ENCODE measurements around the gene KBTBD12.

The KBTBD12 gene

GRCh38 chr3:127998596-127998995 lies 83.6 kb downstream of the KBTBD12 start:
- Histone ChIP-seq H3K4me2 (no peak overlapping the region), H3K4me1 (ENCODE audit: low read depth, poor library complexity, severe bottlenecking) (no peaks in the 10 kb centered on the region), H3K36me3 (ENCODE audit: insufficient read depth) (no peaks in the 10 kb centered on the region), H3K4me3 (IDR thresholded peaks at IDR 0.05; ENCODE audit: insufficient read depth, low read depth, low read length) (no peak overlapping the region), H3K27me3 (ENCODE audit: insufficient read depth, low read depth) (no peaks in the 10 kb centered on the region), H3K79me2 (ENCODE audit: insufficient read depth, low read depth) (no peaks in the 10 kb centered on the region), H4K20me1 (ENCODE audit: insufficient read depth) (no peaks in the 10 kb centered on the region), H3K27ac (no peak overlapping the region), H2AFZ (ENCODE audit: low read depth) (no peak overlapping the region), H3K9ac (no peak overlapping the region)
- no peak for TF ChIP-seq CTCF (conservative IDR thresholded peaks at IDR 0.05; ENCODE audit: low read depth, low read length)

- Histone ChIP-seq H3K4me3 (IDR thresholded peaks at IDR 0.05; ENCODE audit: insufficient read depth, low read depth, low read length) (no peak overlapping the region), H3K79me2 (ENCODE audit: insufficient read depth, low read depth) (no peaks in the 10 kb centered on the region), H2AFZ (ENCODE audit: low read depth) (no peak overlapping the region)
Measured at GRCh38 chr3:127999509-128000106, 84.6 kb downstream of the KBTBD12 start.

GRCh38 chr3:128001576-128001975 lies 86.5 kb downstream of the KBTBD12 start:
- Histone ChIP-seq H4K20me1 (ENCODE audit: insufficient read depth) (no peaks in the 10 kb centered on the region), H3K27me3 (ENCODE audit: insufficient read depth, low read depth) (no peaks in the 10 kb centered on the region), H2AFZ (ENCODE audit: low read depth) (no peak overlapping the region), H3K4me1 (ENCODE audit: low read depth, poor library complexity, severe bottlenecking) (no peaks in the 10 kb centered on the region), H3K79me2 (ENCODE audit: insufficient read depth, low read depth) (no peaks in the 10 kb centered on the region), H3K36me3 (ENCODE audit: insufficient read depth) (no peaks in the 10 kb centered on the region), H3K4me2 (no peak overlapping the region), H3K4me3 (IDR thresholded peaks at IDR 0.05; ENCODE audit: insufficient read depth, low read depth, low read length) (no peak overlapping the region), H3K9ac (no peak overlapping the region), H3K27ac (no peak overlapping the region)
- no peak for TF ChIP-seq CTCF (conservative IDR thresholded peaks at IDR 0.05; ENCODE audit: low read depth, low read length)

More at GRCh38 chr3:127999509-128000106, 84.6 kb downstream of the KBTBD12 start:
- Histone ChIP-seq H3K4me2 (no peak overlapping the region), H3K36me3 (ENCODE audit: insufficient read depth) (no peaks in the 10 kb centered on the region), H3K4me1 (ENCODE audit: low read depth, poor library complexity, severe bottlenecking) (no peaks in the 10 kb centered on the region), H4K20me1 (ENCODE audit: insufficient read depth) (no peaks in the 10 kb centered on the region), H3K9ac (no peak overlapping the region), H3K27ac (no peak overlapping the region), H3K27me3 (ENCODE audit: insufficient read depth, low read depth) (no peaks in the 10 kb centered on the region)
- no peak for TF ChIP-seq CTCF (conservative IDR thresholded peaks at IDR 0.05; ENCODE audit: low read depth, low read length)

- Histone ChIP-seq H3K4me1 (ENCODE audit: low read depth, poor library complexity, severe bottlenecking) (no peaks in the 10 kb centered on the region), H3K9ac (no peak overlapping the region)
Measured at GRCh38 chr3:128004661-128005060, 89.6 kb downstream of the KBTBD12 start.

More at GRCh38 chr3:128004661-128005060, 89.6 kb downstream of the KBTBD12 start:
- Histone ChIP-seq H3K36me3 (ENCODE audit: insufficient read depth) (no peaks in the 10 kb centered on the region), H3K79me2 (ENCODE audit: insufficient read depth, low read depth) (no peaks in the 10 kb centered on the region), H2AFZ (ENCODE audit: low read depth) (no peak overlapping the region), H3K27me3 (ENCODE audit: insufficient read depth, low read depth) (no peaks in the 10 kb centered on the region), H3K4me2 (no peak overlapping the region), H4K20me1 (ENCODE audit: insufficient read depth) (no peaks in the 10 kb centered on the region), H3K4me3 (IDR thresholded peaks at IDR 0.05; ENCODE audit: insufficient read depth, low read depth, low read length) (no peak overlapping the region), H3K27ac (no peak overlapping the region)
- TF ChIP-seq CTCF (conservative IDR thresholded peaks at IDR 0.05; ENCODE audit: low read depth, low read length): no peak
